ENCODE data around the gene FOXJ2. TPM values are rescaled to one million over a fixed set of nuclear protein-coding genes. Genes with fewer than 3 reads are reported as not detected.

Gene FOXJ2
- total and polyA plus RNA-seq, 10 of the 15 experiments (the other 5 are each of a cell fraction or from before 2014, with no cell fraction given) = 1.4 to 9.3 (median 4.8) TPM

DNA sequence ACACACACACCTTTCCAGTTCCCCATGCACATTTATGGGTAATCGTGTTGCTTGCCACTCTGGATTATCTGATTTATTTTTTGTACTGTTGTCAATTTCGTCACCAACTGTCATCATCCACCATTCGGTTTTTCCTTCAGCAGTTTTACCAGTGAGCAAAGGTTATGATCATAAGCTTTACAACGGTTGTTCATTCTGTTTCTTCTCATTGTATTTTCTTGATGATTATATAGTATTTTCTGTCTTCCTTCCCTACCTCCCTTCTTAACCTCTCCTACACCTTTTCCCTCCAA is 50.2 kb downstream of the FOXJ2 start:
- H2AFZ ChIP-seq (ENCODE audit: control insufficient read depth, low read depth, low read length) = peak overlapping the region; percentile 95
- WGBS (ENCODE audit: insufficient coverage, insufficient replicate concordance, low lambda C conversion rate, missing lambda C conversion rate) = 1% methylated on average over 4 of the region's 4 CpGs
- BruUV-seq (replicated peaks) = no TSS peak
- TF ChIP-seq SIN3A (IDR thresholded peaks at IDR 0.05; ENCODE audit: low read depth, low read length) (no peak), POLR2AphosphoS5 (IDR thresholded peaks at IDR 0.05; ENCODE audit: low read length) (no peak), RB1 (IDR thresholded peaks at IDR 0.05; ENCODE audit: borderline replicate concordance) (no peak), PAX8 (IDR thresholded peaks at IDR 0.05) (no peak)
- TF ChIP-seq, protein P1, sequence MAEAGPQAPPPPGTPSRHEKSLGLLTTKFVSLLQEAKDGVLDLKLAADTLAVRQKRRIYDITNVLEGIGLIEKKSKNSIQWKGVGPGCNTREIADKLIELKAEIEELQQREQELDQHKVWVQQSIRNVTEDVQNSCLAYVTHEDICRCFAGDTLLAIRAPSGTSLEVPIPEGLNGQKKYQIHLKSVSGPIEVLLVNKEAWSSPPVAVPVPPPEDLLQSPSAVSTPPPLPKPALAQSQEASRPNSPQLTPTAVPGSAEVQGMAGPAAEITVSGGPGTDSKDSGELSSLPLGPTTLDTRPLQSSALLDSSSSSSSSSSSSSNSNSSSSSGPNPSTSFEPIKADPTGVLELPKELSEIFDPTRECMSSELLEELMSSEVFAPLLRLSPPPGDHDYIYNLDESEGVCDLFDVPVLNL (IDR thresholded peaks at IDR 0.05; ENCODE audit: low read depth, low read length) = no peak
- TF ChIP-seq, protein P2, sequence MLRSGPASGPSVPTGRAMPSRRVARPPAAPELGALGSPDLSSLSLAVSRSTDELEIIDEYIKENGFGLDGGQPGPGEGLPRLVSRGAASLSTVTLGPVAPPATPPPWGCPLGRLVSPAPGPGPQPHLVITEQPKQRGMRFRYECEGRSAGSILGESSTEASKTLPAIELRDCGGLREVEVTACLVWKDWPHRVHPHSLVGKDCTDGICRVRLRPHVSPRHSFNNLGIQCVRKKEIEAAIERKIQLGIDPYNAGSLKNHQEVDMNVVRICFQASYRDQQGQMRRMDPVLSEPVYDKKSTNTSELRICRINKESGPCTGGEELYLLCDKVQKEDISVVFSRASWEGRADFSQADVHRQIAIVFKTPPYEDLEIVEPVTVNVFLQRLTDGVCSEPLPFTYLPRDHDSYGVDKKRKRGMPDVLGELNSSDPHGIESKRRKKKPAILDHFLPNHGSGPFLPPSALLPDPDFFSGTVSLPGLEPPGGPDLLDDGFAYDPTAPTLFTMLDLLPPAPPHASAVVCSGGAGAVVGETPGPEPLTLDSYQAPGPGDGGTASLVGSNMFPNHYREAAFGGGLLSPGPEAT (IDR thresholded peaks at IDR 0.05; ENCODE audit: low read depth) = no peak
- TF ChIP-seq, protein P3, sequence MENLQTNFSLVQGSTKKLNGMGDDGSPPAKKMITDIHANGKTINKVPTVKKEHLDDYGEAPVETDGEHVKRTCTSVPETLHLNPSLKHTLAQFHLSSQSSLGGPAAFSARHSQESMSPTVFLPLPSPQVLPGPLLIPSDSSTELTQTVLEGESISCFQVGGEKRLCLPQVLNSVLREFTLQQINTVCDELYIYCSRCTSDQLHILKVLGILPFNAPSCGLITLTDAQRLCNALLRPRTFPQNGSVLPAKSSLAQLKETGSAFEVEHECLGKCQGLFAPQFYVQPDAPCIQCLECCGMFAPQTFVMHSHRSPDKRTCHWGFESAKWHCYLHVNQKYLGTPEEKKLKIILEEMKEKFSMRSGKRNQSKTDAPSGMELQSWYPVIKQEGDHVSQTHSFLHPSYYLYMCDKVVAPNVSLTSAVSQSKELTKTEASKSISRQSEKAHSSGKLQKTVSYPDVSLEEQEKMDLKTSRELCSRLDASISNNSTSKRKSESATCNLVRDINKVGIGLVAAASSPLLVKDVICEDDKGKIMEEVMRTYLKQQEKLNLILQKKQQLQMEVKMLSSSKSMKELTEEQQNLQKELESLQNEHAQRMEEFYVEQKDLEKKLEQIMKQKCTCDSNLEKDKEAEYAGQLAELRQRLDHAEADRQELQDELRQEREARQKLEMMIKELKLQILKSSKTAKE (IDR thresholded peaks at IDR 0.05; ENCODE audit: low read depth, poor library complexity, severe bottlenecking) = no peak
- FAIRE-seq (no peak), ATAC-seq (no peak), DNase-seq (ENCODE audit: low read depth, low spot score) (no peak)
- ChIA-PET POLR2A (interaction anchor here (0.7 kb wide), 1 partner anchor 146 kb away, joined by 4 read pairs; no protein-coding TSS in a partner anchor), CTCF (interaction anchor here (0.7 to 7.9 kb wide), 3 partner anchors 26 to 149 kb away, joined by 3 to 115 read pairs (median 6); no protein-coding TSS in a partner anchor), RAD21 (ENCODE audit: unreplicated experiment) (interaction anchor here (2.1 kb wide), 1 partner anchor 17 kb away, joined by 4 read pairs; the partner anchor contains the start of gene C3AR1), SMC1A (ENCODE audit: uncharacterized antibody, unreplicated experiment) (interaction anchor here (1.1 to 2.1 kb wide), 2 partner anchors 17 to 46 kb away, joined by 3 to 5 read pairs; partner anchors contain the start of gene C3AR1)
- no peaks in the 10 kb centered on the region for H3K9me3 ChIP-seq (replicated peaks; ENCODE audit: control insufficient read depth, insufficient read depth, low read length)
- H3K27ac ChIP-seq (ENCODE audit: control insufficient read depth, insufficient read depth) = peak overlapping the region; percentile 96
- intact Hi-C loops (cut with micrococcal nuclease; ENCODE audit: unreplicated experiment) (loop anchor here (5.0 to 10.0 kb wide), 2 partner anchors 45 to 148 kb away; partner anchors contain the start of gene SLC2A3), in situ Hi-C loops (cut with MboI) (no loop called here)
- H3K4me1 ChIP-seq (ENCODE audit: control insufficient read depth, insufficient read depth, low read length) = peaks cover 15% of the 10 kb centered on the region
- no peaks in the 10 kb centered on the region for H3K36me3 ChIP-seq (ENCODE audit: control insufficient read depth in 2 of 2, insufficient read depth in 2 of 2, low read length in 1 of 2)
- no peaks in the 10 kb centered on the region for H4K20me1 ChIP-seq (ENCODE audit: control insufficient read depth, insufficient read depth)
- peak overlapping the region; percentile 93 for H3K4me3 ChIP-seq
- H3K9ac ChIP-seq (ENCODE audit: control insufficient read depth, insufficient read depth, low read length) = peak overlapping the region; percentile 96
- H3K27me3 ChIP-seq (replicated peaks in 1 of 2; ENCODE audit: control insufficient read depth in 2 of 2, insufficient read depth in 2 of 2, low read length in 1 of 2) = no peaks in the 10 kb centered on the region
- peaks cover 63% of the 10 kb centered on the region for H3K79me2 ChIP-seq (ENCODE audit: control insufficient read depth, insufficient read depth, low read length)
- peak overlapping the region; percentile 99 for H3K4me2 ChIP-seq (ENCODE audit: control insufficient read depth, insufficient read depth)
